Heart right ventricle (tissue), 16 donors: ENCODE measurements around the gene IL22RA1. TPM values are rescaled to one million over a fixed set of nuclear protein-coding genes. Genes with fewer than 3 reads are reported as not detected.

Experiments
- ATAC-seq, 8 donors: fragments of 200-7000 bp; cut with Tn5 transposase; one replicate each; pipeline ENCODE4 v1.9.1; 2020; ENCODE audit warnings: mild to moderate bottlenecking in 8 of 8, moderate library complexity in 8 of 8, moderate number of reproducible peaks in 1 of 8
- DNase-seq, 2 donors: peaks; one replicate each; pipeline ENCODE4 v3.0.0-alpha.2; 2020
- H3K27ac ChIP-seq, 10 donors: fragments of 200-600 bp; sonication (generic) in 2 of 10; one replicate each; pipeline versions ENCODE4 v1.5.0 to v1.8.0; 2020 to 2022; ENCODE audit warnings: mild to moderate bottlenecking in 3 of 10
- H3K27me3 ChIP-seq, 7 donors: fragments of 200-600 bp; one replicate each; pipeline ENCODE4 v1.8.0; 2021 to 2022; ENCODE audit warnings: mild to moderate bottlenecking in 2 of 7
- H3K36me3 ChIP-seq, 9 donors: fragments of 200-600 bp; sonication (generic) in 1 of 9; one replicate each; pipeline versions ENCODE4 v1.5.0 to v1.8.0; 2020 to 2022; ENCODE audit warnings: mild to moderate bottlenecking in 2 of 9
- H3K4me1 ChIP-seq, 9 donors: fragments of 200-600 bp; sonication (generic) in 1 of 9; one replicate each; pipeline versions ENCODE4 v1.5.0 to v1.8.0; 2020 to 2022; ENCODE audit warnings: mild to moderate bottlenecking in 4 of 9
- H3K4me3 ChIP-seq, 10 donors: fragments of 200-600 bp; sonication (generic) in 2 of 10; one replicate each; pipeline versions ENCODE4 v1.5.0 to v1.8.0; 2020 to 2022; ENCODE audit warnings: mild to moderate bottlenecking in 7 of 10, moderate library complexity in 2 of 10
- H3K9me3 ChIP-seq, 11 donors: fragments of 200-600 bp in 10 of 11; sonication (generic) in 2 of 11; one replicate each; pipeline versions ENCODE4 v1.5.0 to v1.8.0; 2013 to 2022; ENCODE audit warnings: mild to moderate bottlenecking in 2 of 11, control low read depth in 1 of 11, moderate library complexity in 1 of 11
- CTCF ChIP-seq, 9 donors: fragments of 200-600 bp; sonication (generic) in 2 of 9; IDR thresholded peaks; one replicate each; pipeline versions ENCODE4 v1.5.0 to v1.8.0; 2021 to 2022; ENCODE audit warnings: antibody characterized with exemption in 9 of 9, mild to moderate bottlenecking in 5 of 9, moderate library complexity in 1 of 9
- WGBS, 2 donors: extraction: QIAGEN DNeasy Blood & Tissue Kit; methylation state at CpG; one replicate each; pipeline ENCODE4 v1.1.7; 2013; ENCODE audit warnings: inconsistent platforms in 1 of 2; 5-methylcytosine and 5-hydroxymethylcytosine counted together
- intact Hi-C, 10 donors: fragments of 100-400 bp; cut with DNase I; formaldehyde crosslinking; loops; one replicate each; pipeline versions ENCODE4 v1.11.1 to v1.14.2; 2022
- polyA plus RNA-seq, 2 donors: library from polyadenylated mRNA; stranded (reverse); fragments of 200-250 nt; gene quantifications; one replicate each; pipeline ENCODE4 v1.2.3, GENCODE V29; 2013
- total RNA-seq, 10 donors: library from RNA; stranded (reverse); fragmentation: NEBNext Ultra II Directional in 3 of 10; extraction: Animal tissue kit (Norgen Biotek cat#: 25700) in 3 of 10; gene quantifications; one replicate each; pipeline versions ENCODE4 v1.2.1 to v1.2.4, GENCODE V29; 2021 to 2023
- donor health status: Arrhythmogenic right ventricular cardiomyopathy.
- donor health status: ischemic (EF 13 %, LVEDD 7.1; RV severe dilation, severe dysfunction).
- donor health status: healthy with polysubstance abuse.
- donor health status: DM: no; HTN: yes; CAD: no.
- donor health status: DM: no; HTN: no; CAD: no.
- donor health status: ischemic (EF 25% LVEDD 6.9; RV normal size, moderate dysfunction).
- donor health status: ischemic (EF 25% LVEDD 5.7; RV mildly dilated, moderate dysfunction).
- donor health status: healthy.
- donor health status: DM: yes; HTN: yes; CAD: no.
- donor health status: Ischemic cardiomyopathy.
- donor health status: ischemic (EF 35%, LVEDD 5.7; RV mildly dilated, moderate dysfunction).
- donor health status: nonischemic (EF 11% LVEDD 7.7; RV severe dilation, severe dysfunction).
- donor health status: DM: yes; HTN: yes; CAD: no.
- donor health status: PGD.
- donor health status: ischemic (EF 29% LVEDD 5.4; RV normal size, mild dysfunction).
- donor health status: nonischemic (EF 23%, LVEDD 6.1; RV moderate dilation, normal function).

IL22RA1 gene
- total and polyA plus RNA-seq, 12 donors: 0.07 to 1.6 (median 0.29) TPM; not detected in 1

GRCh38 chr1:24114753-24115152, 28.2 kb downstream of the IL22RA1 start:
- 90% methylated on average over 6 of the region's 6 CpGs for whole genome bisulfite sequencing, 2 donors
- H3K4me3 ChIP-seq: no peak overlapping the region
- H3K36me3 ChIP-seq: no peaks in the 10 kb centered on the region
- H3K9me3 ChIP-seq: no peaks in the 10 kb centered on the region
- ATAC-seq (no peak), DNase-seq (no peak)
- no peak overlapping the region for H3K27ac ChIP-seq
- H3K27me3 ChIP-seq: peaks cover 0 to 24% (median 8%) of the 10 kb centered on the region in 7 donors
- TF ChIP-seq CTCF (IDR thresholded peaks at IDR 0.05): no peak
- intact Hi-C loops: loop anchor here in 2 of 10 donors (5.0 kb wide), 1 partner anchor 42 kb away; no protein-coding TSS in a partner anchor
- H3K4me1 ChIP-seq: peaks cover 0 to 29% (median 15%) of the 10 kb centered on the region in 9 donors

DNA sequence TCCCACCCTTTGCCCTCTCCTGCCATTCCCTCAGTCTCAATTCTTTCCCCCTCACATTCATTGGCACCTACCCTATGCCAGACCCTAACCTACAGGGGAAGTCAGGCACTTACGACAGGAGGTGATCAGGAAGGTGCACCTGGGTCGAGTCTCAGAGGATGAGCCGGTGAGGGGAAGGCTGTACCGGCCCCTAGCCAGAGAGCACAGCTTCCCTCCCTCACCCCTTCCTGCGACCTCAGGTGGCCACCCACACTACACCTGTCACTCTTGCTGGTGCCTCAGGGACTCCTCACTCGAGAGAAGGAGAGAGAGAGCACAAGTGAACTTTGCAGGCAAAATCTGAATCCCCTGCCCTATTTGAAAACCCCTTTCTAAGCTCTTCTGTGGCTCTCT, 29.3 kb downstream of the IL22RA1 start:
- H3K36me3 ChIP-seq: no peaks in the 10 kb centered on the region
- peaks cover under 1 to 38% (median 18%) of the 10 kb centered on the region in 9 donors for H3K4me1 ChIP-seq
- peaks cover 0 to 24% (median 8%) of the 10 kb centered on the region in 7 donors for H3K27me3 ChIP-seq
- no peak overlapping the region for H3K4me3 ChIP-seq
- no peak for TF ChIP-seq CTCF (IDR thresholded peaks at IDR 0.05)
- ATAC-seq (no peak), DNase-seq (no peak)
- no peaks in the 10 kb centered on the region for H3K9me3 ChIP-seq
- intact Hi-C loops: loop anchor here in 7 of 10 donors (2.0 to 5.0 kb wide), 2 partner anchors 41 to 43 kb away; no protein-coding TSS in a partner anchor
- 73 to 77% methylated on average over 6 of the region's 6 CpGs for WGBS, 2 donors
- H3K27ac ChIP-seq: no peak overlapping the region

DNA sequence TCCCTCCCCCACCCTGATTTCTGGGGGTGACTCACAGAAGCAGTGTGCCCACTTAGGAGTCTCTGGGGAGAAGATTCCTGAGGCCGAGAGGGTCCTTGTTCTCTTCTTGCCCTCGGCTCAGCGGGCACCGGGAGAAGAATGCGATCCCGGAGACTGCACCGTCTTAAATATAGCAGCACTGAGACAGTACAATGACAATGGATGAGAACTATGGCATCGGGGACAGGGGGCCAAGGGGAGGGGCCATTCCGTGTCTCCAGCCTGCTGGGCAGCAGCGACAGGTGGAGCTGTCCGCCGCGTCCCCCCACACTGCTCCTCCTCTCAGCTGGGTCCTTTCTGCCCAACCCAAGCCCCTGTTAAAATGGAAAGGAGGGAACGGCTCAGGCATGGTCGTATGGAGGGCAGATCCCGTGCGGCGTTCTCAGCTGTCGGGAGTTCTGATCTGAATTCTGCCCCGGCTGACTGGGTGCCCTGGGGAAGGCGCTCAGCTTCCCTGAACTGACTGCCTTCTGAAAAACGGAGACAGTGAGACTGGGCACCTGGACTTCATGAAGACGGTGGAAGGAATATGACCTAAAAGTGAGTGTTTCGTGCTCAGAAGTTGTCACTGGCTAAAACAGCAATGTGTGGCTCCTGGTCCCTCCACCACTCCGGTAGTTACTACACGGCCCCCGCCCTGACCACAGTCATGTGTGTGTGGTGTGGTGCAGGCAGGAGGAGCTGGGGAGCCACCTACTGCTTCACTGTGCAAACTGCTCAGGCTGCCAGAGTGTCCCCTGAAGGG, 30.8 kb downstream of the IL22RA1 start, which contains the start of gene MYOM3:
Gene MYOM3 (minus strand): TSS at position 140 of the 784 bp plus-strand sequence. CDS start 3,499 bp downstream, outside the sequence.
- peak within 1 kb of the TSS; percentile 87 to 97 (median 94) for H3K27ac ChIP-seq
- H3K27me3 ChIP-seq: peaks cover 0 to 24% (median 7%) of the 10 kb centered on the region in 7 donors
- DNase-seq (peak; percentile 69 to 75), ATAC-seq (peak; percentile 73 to 84 (median 82))
- H3K36me3 ChIP-seq: peaks cover 0 to 10% (median 0%) of the 10 kb centered on the region in 9 donors
- no peaks in the 10 kb centered on the region for H3K9me3 ChIP-seq
- H3K4me3 ChIP-seq: peak within 1 kb of the TSS; percentile 14 to 59 (median 52)
- H3K4me1 ChIP-seq: peaks cover 5 to 42% (median 23%) of the 10 kb centered on the region in 9 donors
- TF ChIP-seq CTCF (IDR thresholded peaks at IDR 0.05): peak; percentile 14 to 74 (median 52)
- WGBS, 2 donors: 15 to 20% methylated on average over 27 of the region's 27 CpGs
- intact Hi-C loops: loop anchor here in 8 of 10 donors (2.0 to 5.0 kb wide), 2 partner anchors 40 to 41 kb away; no protein-coding TSS in a partner anchor

GRCh38 chr1:24111262-24111995, 31.5 kb downstream of the IL22RA1 start:
- Histone ChIP-seq H3K4me1 (peaks cover 5 to 42% (median 23%) of the 10 kb centered on the region in 9 donors), H3K27ac (peak overlapping the region; percentile 87 to 97 (median 94)), H3K36me3 (peaks cover 0 to 18% (median 0%) of the 10 kb centered on the region in 9 donors), H3K27me3 (peaks cover 0 to 24% (median 7%) of the 10 kb centered on the region in 7 donors), H3K4me3 (peak overlapping the region; percentile 14 to 59 (median 52)), H3K9me3 (no peaks in the 10 kb centered on the region)
- TF ChIP-seq CTCF (IDR thresholded peaks at IDR 0.05): no peak
- WGBS, 2 donors: 34% methylated on average over 20 of the region's 20 CpGs
- intact Hi-C loops: loop anchor here in 3 of 10 donors (2.0 to 5.0 kb wide), 2 partner anchors 39 to 41 kb away; no protein-coding TSS in a partner anchor
- ATAC-seq (peak; percentile 7 to 40 (median 14)), DNase-seq (peak in 1 of 2 donors; percentile 46)
